Peyer's patch (tissue), 4 donors: ENCODE data around the gene ZNF831.

Experiments used
- CTCF ChIP-seq, 6 experiments: fragments of 450-650 bp in 4 of 6; fragments of 200-600 bp in 2 of 6; sonication (generic) in 1 of 6; IDR thresholded peaks; one replicate each; pipeline ENCODE4 v1.5.1; 2017 to 2019; ENCODE audit warnings: antibody characterized with exemption in 6 of 6, mild to moderate bottlenecking in 3 of 6, moderate library complexity in 1 of 6
- POLR2A ChIP-seq, 2 donors: fragments of 450-650 bp; IDR thresholded peaks; one replicate each; pipeline ENCODE4 v1.5.1; 2017; ENCODE audit warnings: antibody characterized with exemption in 2 of 2, mild to moderate bottlenecking in 2 of 2, moderate library complexity in 2 of 2

GRCh38 chr20:59240006-59240405 is 76.4 kb downstream of the ZNF831 start:
- no peak for TF ChIP-seq CTCF (IDR thresholded peaks at IDR 0.05)
- TF ChIP-seq POLR2A (IDR thresholded peaks at IDR 0.05) = no peak
